Karpas-422 (cell line): ENCODE measurements around the gene RSPH9. TPM values are rescaled to one million over a fixed set of nuclear protein-coding genes. Genes with fewer than 3 reads are reported as not detected.

Experiments
- DNase-seq: peaks from one replicate; pipeline ENCODE4 v3.0.0-alpha.2; 2015
- H2AFZ ChIP-seq: fragments of 200-600 bp; sonication (generic); 2 replicates; pipeline ENCODE4 v1.6.1; 2014; ENCODE audit warnings: antibody characterized with exemption, low read length, mixed read lengths
- H3K27ac ChIP-seq: fragments of 200-600 bp; sonication (generic); 2 replicates; pipeline ENCODE4 v1.5.1; 2014; ENCODE audit warnings: mild to moderate bottlenecking, low read length, moderate library complexity
- H3K27me3 ChIP-seq: fragments of 200-600 bp; sonication (generic); 2 replicates; pipeline ENCODE4 v1.6.1; 2014; ENCODE audit warnings: low read length, mixed read lengths
- H3K36me3 ChIP-seq: fragments of 200-600 bp; sonication (generic); 2 replicates; pipeline ENCODE4 v1.6.1; 2014; ENCODE audit warnings: low read length, mixed read lengths; ENCODE audit not compliant: insufficient read depth
- H3K4me1 ChIP-seq: fragments of 200-600 bp; sonication (generic); 2 replicates; pipeline ENCODE4 v1.6.1; 2014; ENCODE audit warnings: mild to moderate bottlenecking, low read length, mixed read lengths
- H3K4me2 ChIP-seq: fragments of 200-600 bp; sonication (generic); 2 replicates; pipeline ENCODE4 v1.6.1; 2014; ENCODE audit warnings: low read length, low read depth, mild to moderate bottlenecking; ENCODE audit not compliant: poor library complexity, severe bottlenecking
- H3K4me3 ChIP-seq: fragments of 200-600 bp; sonication (generic); 2 replicates; pipeline ENCODE4 v1.5.1; 2014; ENCODE audit warnings: mild to moderate bottlenecking, antibody characterized with exemption, low read length, mixed read lengths
- H3K79me2 ChIP-seq: fragments of 200-600 bp; sonication (generic); 2 replicates; pipeline ENCODE4 v1.6.1; 2014; ENCODE audit warnings: mild to moderate bottlenecking, low read length, mixed read lengths
- H3K9ac ChIP-seq: fragments of 200-600 bp; sonication (generic); 2 replicates; pipeline ENCODE4 v1.6.0; 2014; ENCODE audit warnings: low read length
- H3K9me2 ChIP-seq: fragments of 200-600 bp; sonication (generic), shearing (Covaris generic); replicated peaks from 2 replicates; pipeline ENCODE4 v1.6.0; 2014; ENCODE audit warnings: mild to moderate bottlenecking, low read length, moderate library complexity; ENCODE audit not compliant: insufficient read depth
- H3K9me3 ChIP-seq: fragments of 300-700, 200-600 bp; sonication (generic); 2 replicates; pipeline ENCODE4 v1.6.1; 2014; ENCODE audit warnings: low read length, mixed read lengths
- H4K20me1 ChIP-seq: fragments of 200-600 bp; sonication (generic); 2 replicates; pipeline ENCODE4 v1.6.1; 2014; ENCODE audit warnings: mild to moderate bottlenecking, antibody characterized with exemption, low read length, low read depth; ENCODE audit not compliant: insufficient read depth
- total RNA-seq: library from RNA; depleted of rRNA; stranded (reverse); fragments of >200 nt; shearing (Covaris generic); gene quantifications from 2 replicates; pipeline ENCODE4 v1.2.3, GENCODE V29; 2014; ENCODE audit warnings: low replicate concordance

The RSPH9 gene
- total RNA-seq, 1 experiment from 2014 or later = not detected

DNA sequence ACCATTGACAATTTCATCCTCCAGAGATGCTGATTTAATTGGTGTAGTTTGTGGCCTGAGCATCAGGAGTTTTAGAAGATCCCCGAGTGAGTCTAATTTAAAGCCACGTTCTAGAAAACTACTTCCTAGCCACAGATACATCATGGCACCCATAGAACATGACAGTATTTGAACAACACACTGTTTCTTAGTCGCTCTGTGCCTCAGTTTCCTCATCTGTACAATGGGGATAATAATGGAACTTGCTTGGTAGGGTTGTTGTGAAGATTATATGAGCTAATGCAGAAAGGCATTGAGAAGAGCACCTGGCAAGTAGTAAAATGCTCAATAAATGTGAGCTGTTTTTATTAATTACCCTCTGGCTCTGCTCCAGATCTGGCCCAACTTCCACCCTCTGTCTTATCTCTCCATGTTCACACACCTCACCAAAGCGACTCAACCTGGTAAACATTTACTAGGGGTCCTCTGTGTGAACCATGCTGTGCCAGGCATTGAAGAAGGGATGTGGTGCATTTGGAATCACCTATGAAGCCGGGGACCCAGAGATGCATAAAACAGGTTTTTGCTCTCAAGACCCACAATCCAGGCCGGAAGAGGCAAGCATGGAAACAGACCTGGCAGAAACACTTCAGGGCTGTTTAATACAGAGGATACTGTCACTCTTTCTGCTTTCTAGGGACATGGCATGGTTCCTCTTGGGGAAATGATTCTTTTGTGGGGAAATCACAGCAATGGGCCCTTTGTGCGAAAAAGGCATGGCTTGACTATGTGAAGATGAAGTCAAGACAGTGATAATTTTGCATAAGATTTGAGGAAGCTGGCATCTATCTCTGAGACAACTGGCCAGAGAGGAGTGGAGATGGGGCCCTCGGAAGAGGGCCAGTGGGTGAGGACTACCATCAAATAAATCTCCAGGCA lies 58.9 kb downstream of the RSPH9 start:
- Histone ChIP-seq H3K4me3 (no peak overlapping the region), H3K9me3 (no peaks in the 10 kb centered on the region), H3K9ac (no peak overlapping the region), H2AFZ (no peak overlapping the region), H3K36me3 (no peaks in the 10 kb centered on the region), H3K27ac (no peak overlapping the region), H4K20me1 (peaks cover 25% of the 10 kb centered on the region; the same call in 1 of the 2 replicates), H3K79me2 (no peaks in the 10 kb centered on the region), H3K27me3 (no peaks in the 10 kb centered on the region), H3K4me2 (peak overlapping the region; percentile 67), H3K9me2 (no peaks in the 10 kb centered on the region), H3K4me1 (peaks cover 59% of the 10 kb centered on the region)
- peak; percentile 81 for DNase-seq

DNA sequence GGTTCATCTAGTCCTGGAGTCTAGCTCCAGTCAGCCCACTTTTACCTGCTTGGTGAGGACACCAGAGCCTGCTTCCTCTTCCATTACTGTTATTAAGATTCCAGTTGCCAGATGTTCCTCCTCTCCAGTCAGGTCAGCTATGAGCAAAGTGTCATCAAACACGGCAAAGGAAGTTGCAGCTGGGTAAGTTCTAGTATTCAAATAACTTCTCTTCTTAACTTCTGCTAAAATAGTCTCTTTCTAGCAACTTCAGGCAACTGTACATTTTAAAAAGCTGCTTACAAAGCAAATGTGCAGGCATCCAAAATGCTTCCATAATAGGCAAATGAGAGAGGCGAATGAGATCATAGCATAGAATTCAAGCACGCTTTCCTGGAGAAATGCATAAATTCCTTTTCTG lies 61.2 kb downstream of the RSPH9 start:
- Histone ChIP-seq H3K4me3 (peak overlapping the region; percentile 43), H3K27me3 (no peaks in the 10 kb centered on the region), H4K20me1 (peaks cover 25% of the 10 kb centered on the region; the same call in 1 of the 2 replicates), H3K27ac (no peak overlapping the region), H2AFZ (no peak overlapping the region), H3K36me3 (no peaks in the 10 kb centered on the region), H3K9me3 (no peaks in the 10 kb centered on the region), H3K4me2 (peak overlapping the region; percentile 67), H3K9ac (peak overlapping the region; percentile 14; the same call in 1 of the 2 replicates), H3K4me1 (peaks cover 67% of the 10 kb centered on the region), H3K9me2 (no peaks in the 10 kb centered on the region), H3K79me2 (no peaks in the 10 kb centered on the region)
- peak; percentile 85 for DNase-seq

DNA sequence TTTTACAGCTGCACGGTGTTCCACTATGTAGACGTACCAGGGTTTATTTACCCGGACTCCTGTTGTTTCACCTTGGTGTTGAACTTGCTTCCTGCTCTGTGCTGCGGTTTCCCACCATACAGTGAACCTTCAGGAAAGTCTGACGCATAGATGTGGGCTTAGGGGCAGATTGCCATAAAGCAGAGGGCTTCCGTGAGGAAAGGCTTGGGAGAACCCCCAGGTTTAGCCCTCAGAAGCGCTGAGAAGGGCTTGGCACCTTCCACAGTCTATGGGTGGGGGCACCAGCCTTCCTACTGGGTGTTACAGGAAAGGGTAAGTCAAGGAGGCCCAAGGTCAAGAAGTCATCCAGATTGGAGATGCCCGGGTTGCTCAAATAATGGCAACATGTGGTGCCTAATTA lies 62.0 kb downstream of the RSPH9 start:
- Histone ChIP-seq H2AFZ (no peak overlapping the region), H3K27ac (no peak overlapping the region), H3K79me2 (no peaks in the 10 kb centered on the region), H3K4me2 (peak overlapping the region; percentile 67), H4K20me1 (peaks cover 25% of the 10 kb centered on the region; the same call in 1 of the 2 replicates), H3K4me3 (no peak overlapping the region), H3K9me2 (no peaks in the 10 kb centered on the region), H3K9ac (no peak overlapping the region), H3K4me1 (peaks cover 67% of the 10 kb centered on the region), H3K9me3 (no peaks in the 10 kb centered on the region), H3K27me3 (no peaks in the 10 kb centered on the region), H3K36me3 (no peaks in the 10 kb centered on the region)
- DNase-seq = no peak

DNA sequence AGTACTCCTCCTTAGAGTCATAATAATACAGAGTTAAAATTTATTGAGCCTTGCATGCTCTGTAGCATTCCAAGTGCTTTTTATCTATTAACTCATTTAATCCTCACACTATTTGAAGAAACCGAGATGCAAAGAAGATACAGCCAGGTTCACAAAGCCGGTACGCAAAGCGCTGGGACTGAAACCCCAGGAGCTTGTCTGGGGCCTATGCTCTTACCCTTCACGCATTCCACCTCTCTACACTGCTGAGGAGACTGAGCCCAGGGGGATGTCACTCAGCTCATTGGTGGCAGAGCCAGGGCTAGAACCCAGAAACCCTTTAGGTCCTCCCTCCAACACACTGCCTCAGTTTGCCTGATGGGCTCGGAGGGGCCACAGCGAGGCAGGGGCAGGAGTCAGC lies 62.4 kb downstream of the RSPH9 start:
- Histone ChIP-seq H3K9me3 (no peaks in the 10 kb centered on the region), H3K9me2 (no peaks in the 10 kb centered on the region), H2AFZ (no peak overlapping the region), H3K9ac (no peak overlapping the region), H3K27me3 (no peaks in the 10 kb centered on the region), H3K4me2 (no peak overlapping the region), H3K4me1 (peaks cover 65% of the 10 kb centered on the region), H4K20me1 (peaks cover 25% of the 10 kb centered on the region; the same call in 1 of the 2 replicates), H3K27ac (no peak overlapping the region), H3K79me2 (no peaks in the 10 kb centered on the region), H3K4me3 (no peak overlapping the region), H3K36me3 (no peaks in the 10 kb centered on the region)
- DNase-seq = peak; percentile 62

DNA sequence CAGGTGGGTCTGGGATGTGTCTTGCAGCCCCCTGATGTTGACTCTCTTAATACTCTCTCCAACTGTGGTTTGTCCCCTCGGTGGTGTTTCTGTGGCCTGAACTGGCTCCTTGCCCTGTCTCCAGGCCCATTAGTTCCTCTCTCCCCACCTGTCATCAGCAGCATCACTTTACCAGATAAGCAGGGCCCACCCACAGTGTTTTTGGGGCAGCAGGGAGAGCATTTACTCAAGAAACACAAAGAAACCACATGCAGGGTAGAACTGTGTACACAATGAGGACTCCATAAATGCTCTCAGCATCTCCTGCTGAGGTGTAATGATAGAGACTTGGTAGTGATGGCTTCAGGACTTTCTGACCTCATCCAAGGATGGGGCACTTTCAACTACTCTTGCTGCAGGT lies 62.9 kb downstream of the RSPH9 start:
- no peaks in the 10 kb centered on the region for H3K9me3 ChIP-seq
- no peak overlapping the region for H3K4me2 ChIP-seq
- no peak overlapping the region for H3K27ac ChIP-seq
- no peaks in the 10 kb centered on the region for H3K27me3 ChIP-seq
- no peaks in the 10 kb centered on the region for H3K9me2 ChIP-seq
- peaks cover 25% of the 10 kb centered on the region; the same call in 1 of the 2 replicates for H4K20me1 ChIP-seq
- H3K4me3 ChIP-seq = no peak overlapping the region
- no peaks in the 10 kb centered on the region for H3K79me2 ChIP-seq
- H3K36me3 ChIP-seq = no peaks in the 10 kb centered on the region
- H3K4me1 ChIP-seq = peaks cover 60% of the 10 kb centered on the region
- H3K9ac ChIP-seq = no peak overlapping the region
- no peak for DNase-seq
- H2AFZ ChIP-seq = no peak overlapping the region

DNA sequence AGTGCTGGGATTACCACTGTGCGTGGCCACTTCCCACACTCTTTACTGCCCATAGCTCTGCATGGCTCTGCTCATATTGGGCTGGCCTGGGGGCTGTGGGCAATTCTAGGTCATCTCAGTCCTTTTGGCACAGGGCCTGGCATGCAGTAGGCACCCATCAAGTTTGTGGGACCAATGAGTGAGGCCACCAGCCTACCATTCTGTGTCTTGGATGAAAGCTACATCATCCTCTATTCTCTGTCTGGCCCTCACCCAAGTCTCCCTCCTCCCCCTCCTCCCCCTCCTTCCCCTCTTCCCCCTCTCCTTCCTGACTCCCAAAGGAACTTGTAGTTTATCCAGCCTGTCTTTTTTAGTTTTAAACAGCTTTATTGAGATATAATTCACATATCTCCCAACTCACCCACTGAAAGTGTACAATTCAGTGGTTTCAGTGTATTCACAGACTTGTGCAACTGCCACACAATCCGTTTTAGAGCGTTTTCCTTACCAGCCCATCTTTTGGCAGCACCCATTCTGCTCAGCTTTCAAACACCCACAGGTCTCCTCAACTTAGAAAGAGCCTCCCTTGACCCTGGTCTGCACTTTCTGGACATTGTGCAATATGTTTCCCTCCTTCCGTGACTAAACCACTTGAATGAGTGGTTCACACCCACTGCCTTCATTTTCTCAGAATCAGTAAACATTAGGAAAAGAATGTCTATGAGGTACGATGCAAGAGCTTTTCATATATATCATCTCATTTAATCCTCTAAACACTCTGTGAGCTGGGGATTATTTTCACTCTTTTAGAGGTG lies 64.2 kb downstream of the RSPH9 start:
- no peak for DNase-seq
- no peaks in the 10 kb centered on the region for H3K27me3 ChIP-seq
- H4K20me1 ChIP-seq = peaks cover 15% of the 10 kb centered on the region; the same call in 1 of the 2 replicates
- peaks cover 53% of the 10 kb centered on the region for H3K4me1 ChIP-seq
- no peaks in the 10 kb centered on the region for H3K79me2 ChIP-seq
- no peak overlapping the region for H3K4me3 ChIP-seq
- no peaks in the 10 kb centered on the region for H3K9me3 ChIP-seq
- H3K4me2 ChIP-seq = no peak overlapping the region
- no peaks in the 10 kb centered on the region for H3K36me3 ChIP-seq
- H3K27ac ChIP-seq = no peak overlapping the region
- no peak overlapping the region for H3K9ac ChIP-seq
- H2AFZ ChIP-seq = no peak overlapping the region
- H3K9me2 ChIP-seq = no peaks in the 10 kb centered on the region

DNA sequence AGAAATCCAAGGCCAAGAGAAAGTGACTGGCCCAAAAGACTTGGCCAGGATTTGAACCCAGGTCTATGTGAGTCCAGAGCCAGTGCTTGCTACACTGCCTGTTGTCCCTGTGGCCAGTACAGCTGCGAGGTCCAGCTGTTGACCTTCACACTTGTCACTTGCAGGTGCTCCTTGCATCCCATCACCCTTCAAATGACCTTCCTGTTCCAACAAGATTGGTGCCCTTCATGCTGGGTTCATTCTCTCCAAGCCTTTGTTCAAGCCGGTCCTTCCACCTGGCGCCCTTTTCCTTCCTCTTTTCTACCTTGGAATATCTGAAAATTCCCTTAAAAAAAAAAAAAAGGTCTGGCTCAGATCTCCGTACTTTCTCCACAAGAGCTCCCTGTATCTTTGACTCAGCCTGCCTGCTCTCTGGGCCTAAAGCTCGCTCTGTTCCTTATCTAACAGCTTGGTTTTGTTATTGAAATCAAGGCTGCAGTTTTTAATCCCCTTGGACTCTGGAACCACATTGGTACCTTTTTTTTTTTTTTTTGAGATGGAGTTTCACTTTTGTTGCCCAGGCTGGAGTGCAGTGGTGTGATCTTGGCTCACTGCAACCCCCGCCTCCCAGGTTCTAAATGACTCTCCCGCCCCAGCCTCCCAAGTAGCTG lies 64.9 kb downstream of the RSPH9 start:
- no peak overlapping the region for H3K4me3 ChIP-seq
- no peaks in the 10 kb centered on the region for H3K9me3 ChIP-seq
- no peaks in the 10 kb centered on the region for H3K79me2 ChIP-seq
- peaks cover 15% of the 10 kb centered on the region; the same call in 1 of the 2 replicates for H4K20me1 ChIP-seq
- no peaks in the 10 kb centered on the region for H3K27me3 ChIP-seq
- H3K4me1 ChIP-seq = peaks cover 53% of the 10 kb centered on the region
- H3K27ac ChIP-seq = no peak overlapping the region
- H3K36me3 ChIP-seq = no peaks in the 10 kb centered on the region
- H3K9me2 ChIP-seq = no peaks in the 10 kb centered on the region
- no peak overlapping the region for H2AFZ ChIP-seq
- DNase-seq = no peak
- H3K4me2 ChIP-seq = no peak overlapping the region
- no peak overlapping the region for H3K9ac ChIP-seq
